Neural progenitor cell (in vitro differentiated cells): ENCODE data around the gene HS6ST3. TPM values are rescaled to one million over a fixed set of nuclear protein-coding genes. Genes with fewer than 3 reads are reported as not detected.

Source experiments
- DNase-seq: peaks from one replicate; pipeline ENCODE4 v3.0.0-alpha.2; 2016; ENCODE audit warnings: low spot score
- H2AFZ ChIP-seq: fragments of 200-600 bp; sonication (generic); replicated peaks from 2 replicates; pipeline ENCODE4 v1.6.1; 2016; ENCODE audit warnings: antibody characterized with exemption
- H3F3A ChIP-seq: fragments of 200-600 bp; sonication (generic); 2 replicates; pipeline ENCODE4 v1.6.1; 2016; ENCODE audit warnings: antibody characterized with exemption, low read depth
- H3K27ac ChIP-seq: fragments of 200-600 bp; sonication (generic); 2 replicates; pipeline ENCODE4 v1.5.1; 2016; ENCODE audit warnings: mild to moderate bottlenecking
- H3K27me3 ChIP-seq: fragments of 200-600 bp; sonication (generic); 2 replicates; pipeline ENCODE4 v1.6.1; 2016; ENCODE audit warnings: mild to moderate bottlenecking, moderate library complexity
- H3K36me3 ChIP-seq: fragments of 200-600 bp; sonication (generic); 2 replicates; pipeline ENCODE4 v1.5.1; 2016
- H3K4me1 ChIP-seq: fragments of 200-600 bp; sonication (generic); 2 replicates; pipeline ENCODE4 v1.6.1; 2016; ENCODE audit warnings: mixed run types
- H3K4me2 ChIP-seq: fragments of 200-600 bp; sonication (generic); 2 replicates; pipeline ENCODE4 v1.6.1; 2016
- H3K4me3 ChIP-seq: fragments of 200-600 bp; sonication (generic); 2 replicates; pipeline ENCODE4 v1.5.1; 2016
- H3K79me2 ChIP-seq: fragments of 200-600 bp; sonication (generic); 2 replicates; pipeline ENCODE4 v1.6.1; 2016; ENCODE audit warnings: low read depth
- H3K9ac ChIP-seq: fragments of 200-600 bp; sonication (generic); 2 replicates; pipeline ENCODE4 v1.6.1; 2016
- H3K9me3 ChIP-seq: fragments of 200-600 bp; sonication (generic); 2 replicates; pipeline ENCODE4 v1.5.1; 2016; ENCODE audit warnings: low read depth
- H4K20me1 ChIP-seq: fragments of 200-600 bp; sonication (generic); 2 replicates; pipeline ENCODE4 v1.6.1; 2016; ENCODE audit warnings: low read depth
- H3K27ac Mint-ChIP-seq: 3 replicates; pipeline ENCODE4 v1.8.0; 2021; ENCODE audit warnings: mixed read lengths
- H3K27me3 Mint-ChIP-seq: 2 replicates; pipeline ENCODE4 v1.8.0; 2022; ENCODE audit warnings: low read depth, mild to moderate bottlenecking, inconsistent platforms, moderate library complexity, mixed read lengths; ENCODE audit not compliant: insufficient read depth
- H3K36me3 Mint-ChIP-seq: 3 replicates; pipeline ENCODE4 v1.8.0; 2021; ENCODE audit warnings: mixed read lengths
- H3K4me1 Mint-ChIP-seq: 3 replicates; pipeline ENCODE4 v1.8.0; 2021; ENCODE audit warnings: mixed read lengths
- H3K4me3 Mint-ChIP-seq: 3 replicates; pipeline ENCODE4 v1.8.0; 2021; ENCODE audit warnings: mild to moderate bottlenecking, moderate library complexity, mixed read lengths
- H3K9me3 Mint-ChIP-seq: 3 replicates; pipeline ENCODE4 v1.8.0; 2020; ENCODE audit warnings: mixed read lengths
- CTCF ChIP-seq: fragments of 200-600 bp; sonication (generic); IDR thresholded peaks from 2 replicates; pipeline ENCODE4 v1.5.1; 2017; ENCODE audit warnings: antibody characterized with exemption, mild to moderate bottlenecking
- EZH2 ChIP-seq: fragments of 200-600 bp; sonication (generic); IDR thresholded peaks from 2 replicates; pipeline ENCODE4 v1.6.1; 2017; ENCODE audit warnings: antibody characterized with exemption, mild to moderate bottlenecking, moderate library complexity
- EZH2phosphoT487 ChIP-seq: fragments of 200-600 bp; sonication (generic); IDR thresholded peaks from 2 replicates; pipeline ENCODE4 v1.6.1; 2017; ENCODE audit warnings: antibody characterized with exemption
- total RNA-seq: library from RNA; depleted of rRNA; stranded (reverse); fragments of >200 nt; gene quantifications from 2 replicates; pipeline ENCODE4 v1.2.3, GENCODE V29; 2015; ENCODE audit warnings: low replicate concordance

The HS6ST3 gene
- total RNA-seq, 1 donor from 2014 or later = 0.39 TPM

GRCh38 chr13:96090240-96091101 lies 564 bp downstream of the HS6ST3 start:
- H4K20me1 ChIP-seq = peaks cover 11% of the 10 kb centered on the region
- peaks cover 11% of the 10 kb centered on the region for H3F3A ChIP-seq
- Mint-ChIP-seq H3K9me3 (no peaks in the 10 kb centered on the region), H3K27ac (no peak overlapping the region), H3K4me3 (peak overlapping the region; percentile 74), H3K27me3 (peaks cover 46% of the 10 kb centered on the region), H3K36me3 (no peaks in the 10 kb centered on the region), H3K4me1 (peaks cover 12% of the 10 kb centered on the region)
- TF ChIP-seq EZH2 = peak; percentile 71
- TF ChIP-seq EZH2phosphoT487 = no peak
- no peaks in the 10 kb centered on the region for H3K36me3 ChIP-seq
- H3K79me2 ChIP-seq = no peaks in the 10 kb centered on the region
- H3K4me2 ChIP-seq = peak overlapping the region; percentile 99
- peaks cover 11% of the 10 kb centered on the region for H3K4me1 ChIP-seq
- H3K9me3 ChIP-seq = no peaks in the 10 kb centered on the region
- peak overlapping the region; percentile 96 for H2AFZ ChIP-seq
- no peak overlapping the region for H3K9ac ChIP-seq
- H3K27me3 ChIP-seq = peaks cover 98% of the 10 kb centered on the region
- H3K4me3 ChIP-seq = peak overlapping the region; percentile 69
- H3K27ac ChIP-seq = no peak overlapping the region
- DNase-seq = peak; percentile 66

GRCh38 chr13:96091164-96092117 lies 1.5 kb downstream of the HS6ST3 start:
- Histone ChIP-seq H3K4me3 (peak overlapping the region; percentile 69), H3K36me3 (no peaks in the 10 kb centered on the region), H4K20me1 (peaks cover 11% of the 10 kb centered on the region), H3K27me3 (peaks cover 97% of the 10 kb centered on the region), H3K79me2 (no peaks in the 10 kb centered on the region), H3K9ac (no peak overlapping the region), H2AFZ (peak overlapping the region; percentile 84), H3K9me3 (no peaks in the 10 kb centered on the region), H3K27ac (no peak overlapping the region), H3K4me2 (peak overlapping the region; percentile 99), H3K4me1 (peaks cover 11% of the 10 kb centered on the region), H3F3A (peaks cover 11% of the 10 kb centered on the region)
- DNase-seq = peak; percentile 59
- no peak overlapping the region for H3K27ac Mint-ChIP-seq
- H3K4me3 Mint-ChIP-seq = peak overlapping the region; percentile 84
- H3K9me3 Mint-ChIP-seq = no peaks in the 10 kb centered on the region
- no peak for TF ChIP-seq CTCF
- TF ChIP-seq EZH2phosphoT487 = peak; percentile 84
- TF ChIP-seq EZH2 = peak; percentile 95
- H3K27me3 Mint-ChIP-seq = peaks cover 50% of the 10 kb centered on the region
- no peaks in the 10 kb centered on the region for H3K36me3 Mint-ChIP-seq
- peaks cover 10% of the 10 kb centered on the region for H3K4me1 Mint-ChIP-seq

GRCh38 chr13:96093296-96094006 lies 3.5 kb downstream of the HS6ST3 start:
- Histone ChIP-seq H3K27me3 (peaks cover 79% of the 10 kb centered on the region), H4K20me1 (peaks cover 11% of the 10 kb centered on the region), H3K4me3 (no peak overlapping the region), H3K4me2 (no peak overlapping the region), H3F3A (peaks cover 11% of the 10 kb centered on the region), H3K9me3 (no peaks in the 10 kb centered on the region), H3K79me2 (no peaks in the 10 kb centered on the region), H3K36me3 (no peaks in the 10 kb centered on the region), H2AFZ (no peak overlapping the region), H3K4me1 (peaks cover 11% of the 10 kb centered on the region), H3K9ac (no peak overlapping the region), H3K27ac (no peak overlapping the region)
- no peak overlapping the region for H3K27ac Mint-ChIP-seq
- TF ChIP-seq EZH2phosphoT487 (no peak), EZH2 (no peak), CTCF (no peak)
- no peak overlapping the region for H3K4me3 Mint-ChIP-seq
- no peaks in the 10 kb centered on the region for H3K9me3 Mint-ChIP-seq
- H3K27me3 Mint-ChIP-seq = peaks cover 46% of the 10 kb centered on the region
- DNase-seq = no peak
- peaks cover 10% of the 10 kb centered on the region for H3K4me1 Mint-ChIP-seq
- H3K36me3 Mint-ChIP-seq = no peaks in the 10 kb centered on the region
